NCI-H82 treated with DMSO at 0.1 percent for 48 hours (cell line): Measurements from ENCODE around the gene GPATCH2L.

Experiments
- DNase-seq: peaks from one replicate; lab custom pipeline; 2025; ENCODE audit not compliant: unreplicated experiment; lab: John Stamatoyannopoulos, UW

Gene GPATCH2L

DNA sequence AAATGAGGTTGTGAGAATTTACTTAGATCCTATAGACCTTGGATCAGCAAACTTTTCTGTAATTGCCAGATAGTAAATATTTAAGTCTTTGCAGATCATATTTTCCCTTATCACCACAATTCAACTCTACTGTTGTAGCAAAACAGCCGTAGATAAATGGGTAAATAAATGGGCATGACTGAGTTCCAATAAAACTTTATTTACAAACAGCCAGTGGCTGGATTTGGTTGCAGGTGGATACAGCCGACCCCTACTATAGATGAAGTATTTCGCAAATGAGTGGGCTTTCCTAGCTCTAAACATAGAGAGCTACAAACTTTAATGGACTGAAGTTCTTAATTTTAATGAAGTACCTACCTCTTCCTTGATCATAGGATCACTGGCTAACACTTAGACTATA lies 100.7 kb downstream of the GPATCH2L start:
- no peak for DNase-seq

GRCh38 chr14:76253111-76253510 lies 101.4 kb downstream of the GPATCH2L start:
- no peak for DNase-seq

DNA sequence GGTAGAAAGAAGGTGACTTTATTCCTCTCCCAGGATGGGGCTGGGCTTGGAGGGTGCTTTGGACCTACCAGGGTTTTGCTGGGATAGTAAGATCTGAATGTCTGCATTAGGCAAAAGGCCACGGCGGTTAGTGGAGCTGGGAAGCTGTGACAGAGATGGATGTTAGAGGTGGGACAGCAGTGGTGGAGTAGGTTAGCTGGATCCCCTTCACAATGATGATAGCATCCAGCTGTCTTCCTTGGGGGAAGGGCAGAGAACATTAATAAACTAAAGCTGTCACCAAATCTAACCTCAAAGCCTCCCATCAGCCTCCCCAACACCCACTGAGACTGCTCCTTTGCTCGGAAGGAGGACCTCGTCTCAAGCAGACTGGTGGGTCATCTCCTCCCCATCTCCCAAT lies 104.8 kb downstream of the GPATCH2L start:
- DNase-seq = no peak

DNA sequence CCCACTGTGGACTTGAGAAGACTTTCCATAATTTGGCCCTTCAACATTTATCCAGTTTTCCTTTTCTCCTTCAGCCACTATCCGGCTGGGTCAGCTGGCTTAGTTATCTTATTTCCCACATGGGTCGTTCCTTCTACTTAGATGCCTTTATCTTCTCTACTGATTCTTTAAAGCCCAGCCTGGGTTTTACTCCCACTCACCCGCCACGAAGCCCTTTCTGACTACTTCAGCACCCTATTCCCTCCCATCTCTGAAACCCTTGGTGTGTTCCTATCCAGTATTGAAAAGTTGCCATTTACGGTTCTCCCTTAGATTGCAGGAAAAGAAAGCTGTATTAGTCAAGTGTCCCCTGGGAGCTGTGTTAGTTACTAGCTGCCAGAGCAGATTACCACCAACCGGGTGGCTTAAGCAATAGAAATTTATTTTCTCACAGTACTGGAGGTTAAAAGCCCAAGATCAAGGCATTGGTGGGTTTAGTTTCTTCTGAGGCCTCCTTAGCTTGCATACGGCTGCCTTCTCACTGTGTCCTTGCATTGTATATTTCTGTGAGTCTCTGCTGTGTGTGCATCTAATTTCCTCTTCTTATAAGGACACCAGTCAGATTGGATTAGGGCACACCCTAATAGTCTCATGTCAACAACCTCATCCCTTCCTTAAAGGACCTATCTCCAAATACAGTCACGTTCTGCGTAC lies 105.5 kb downstream of the GPATCH2L start:
- peak; percentile 42 for DNase-seq

DNA sequence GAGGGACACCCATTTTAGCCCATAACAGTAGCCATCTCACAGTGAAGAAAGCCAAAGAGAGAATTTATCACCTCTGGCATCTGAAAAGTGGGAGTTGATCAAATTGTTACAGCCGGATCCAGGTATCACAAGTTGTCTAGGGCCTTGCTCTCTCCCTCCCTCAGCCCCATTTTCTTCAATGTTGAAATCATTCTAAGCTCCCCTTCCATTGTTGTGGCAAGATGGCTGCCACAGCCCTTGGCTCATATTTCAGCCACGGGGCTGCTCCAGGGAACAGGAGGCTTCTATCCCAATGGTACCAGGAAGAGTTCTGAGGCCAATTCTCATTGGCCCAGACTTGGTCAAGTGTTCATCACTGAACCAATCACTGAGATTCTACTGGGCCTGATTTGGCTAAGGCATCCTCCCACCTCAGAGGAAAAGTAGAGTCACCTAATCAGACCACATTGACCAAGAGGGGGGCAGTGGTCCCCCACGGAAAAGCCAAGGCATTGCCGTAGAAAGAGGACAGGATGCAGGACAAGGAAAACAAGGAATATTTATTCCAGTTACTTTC lies 106.2 kb downstream of the GPATCH2L start:
- no peak for DNase-seq

GRCh38 chr14:76259029-76259735 lies 107.5 kb downstream of the GPATCH2L start:
- DNase-seq = no peak

- DNase-seq = no peak
Measured at GRCh38 chr14:76260749-76261148, 109.0 kb downstream of the GPATCH2L start.

DNA sequence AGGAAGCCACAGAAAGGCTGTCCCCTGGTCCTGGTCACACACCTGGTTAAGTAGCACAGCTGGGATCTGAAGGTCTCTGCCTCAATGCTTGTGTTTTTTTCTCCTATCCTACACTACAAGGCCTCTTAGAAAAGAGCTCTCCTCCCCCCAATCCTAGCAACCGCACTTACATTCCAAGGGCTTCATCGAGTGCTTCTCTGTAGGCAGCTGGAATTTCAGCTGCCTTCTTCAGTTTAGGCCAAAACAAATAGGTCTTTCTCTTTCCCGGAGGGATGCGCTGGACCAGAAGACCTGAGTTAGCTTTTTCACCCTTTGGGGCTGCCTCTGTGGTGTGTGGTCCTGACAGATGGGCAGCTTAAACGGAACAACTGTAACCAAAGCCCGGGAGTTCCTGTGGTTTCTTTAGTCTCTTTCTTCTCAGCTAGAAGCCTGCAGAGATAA lies 109.7 kb downstream of the GPATCH2L start:
- DNase-seq = no peak

GRCh38 chr14:76262641-76263040 lies 110.9 kb downstream of the GPATCH2L start:
- no peak for DNase-seq
